Hematopoietic multipotent progenitor cell treated with erythropoietin and hydrocortisone succinate and interleukin-3 and kit ligand, for 17 days (in vitro differentiated cells): ENCODE data around the gene AKAP13.
A peak's percentile ranks its signal among the peaks of the same experiment; 100 is the strongest.
"Not testable (repeated sequence)": the region's sequence is repeated elsewhere in the genome, so short reads cannot be mapped to it uniquely, and the experiment has no call there.

ENCODE experiments used
- DNase-seq: peaks from one replicate; pipeline ENCODE4 v3.0.0-alpha.2; 2015; ENCODE audit warnings: low spot score

The AKAP13 gene, protein sequence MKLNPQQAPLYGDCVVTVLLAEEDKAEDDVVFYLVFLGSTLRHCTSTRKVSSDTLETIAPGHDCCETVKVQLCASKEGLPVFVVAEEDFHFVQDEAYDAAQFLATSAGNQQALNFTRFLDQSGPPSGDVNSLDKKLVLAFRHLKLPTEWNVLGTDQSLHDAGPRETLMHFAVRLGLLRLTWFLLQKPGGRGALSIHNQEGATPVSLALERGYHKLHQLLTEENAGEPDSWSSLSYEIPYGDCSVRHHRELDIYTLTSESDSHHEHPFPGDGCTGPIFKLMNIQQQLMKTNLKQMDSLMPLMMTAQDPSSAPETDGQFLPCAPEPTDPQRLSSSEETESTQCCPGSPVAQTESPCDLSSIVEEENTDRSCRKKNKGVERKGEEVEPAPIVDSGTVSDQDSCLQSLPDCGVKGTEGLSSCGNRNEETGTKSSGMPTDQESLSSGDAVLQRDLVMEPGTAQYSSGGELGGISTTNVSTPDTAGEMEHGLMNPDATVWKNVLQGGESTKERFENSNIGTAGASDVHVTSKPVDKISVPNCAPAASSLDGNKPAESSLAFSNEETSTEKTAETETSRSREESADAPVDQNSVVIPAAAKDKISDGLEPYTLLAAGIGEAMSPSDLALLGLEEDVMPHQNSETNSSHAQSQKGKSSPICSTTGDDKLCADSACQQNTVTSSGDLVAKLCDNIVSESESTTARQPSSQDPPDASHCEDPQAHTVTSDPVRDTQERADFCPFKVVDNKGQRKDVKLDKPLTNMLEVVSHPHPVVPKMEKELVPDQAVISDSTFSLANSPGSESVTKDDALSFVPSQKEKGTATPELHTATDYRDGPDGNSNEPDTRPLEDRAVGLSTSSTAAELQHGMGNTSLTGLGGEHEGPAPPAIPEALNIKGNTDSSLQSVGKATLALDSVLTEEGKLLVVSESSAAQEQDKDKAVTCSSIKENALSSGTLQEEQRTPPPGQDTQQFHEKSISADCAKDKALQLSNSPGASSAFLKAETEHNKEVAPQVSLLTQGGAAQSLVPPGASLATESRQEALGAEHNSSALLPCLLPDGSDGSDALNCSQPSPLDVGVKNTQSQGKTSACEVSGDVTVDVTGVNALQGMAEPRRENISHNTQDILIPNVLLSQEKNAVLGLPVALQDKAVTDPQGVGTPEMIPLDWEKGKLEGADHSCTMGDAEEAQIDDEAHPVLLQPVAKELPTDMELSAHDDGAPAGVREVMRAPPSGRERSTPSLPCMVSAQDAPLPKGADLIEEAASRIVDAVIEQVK (N-terminal part only)

DNA sequence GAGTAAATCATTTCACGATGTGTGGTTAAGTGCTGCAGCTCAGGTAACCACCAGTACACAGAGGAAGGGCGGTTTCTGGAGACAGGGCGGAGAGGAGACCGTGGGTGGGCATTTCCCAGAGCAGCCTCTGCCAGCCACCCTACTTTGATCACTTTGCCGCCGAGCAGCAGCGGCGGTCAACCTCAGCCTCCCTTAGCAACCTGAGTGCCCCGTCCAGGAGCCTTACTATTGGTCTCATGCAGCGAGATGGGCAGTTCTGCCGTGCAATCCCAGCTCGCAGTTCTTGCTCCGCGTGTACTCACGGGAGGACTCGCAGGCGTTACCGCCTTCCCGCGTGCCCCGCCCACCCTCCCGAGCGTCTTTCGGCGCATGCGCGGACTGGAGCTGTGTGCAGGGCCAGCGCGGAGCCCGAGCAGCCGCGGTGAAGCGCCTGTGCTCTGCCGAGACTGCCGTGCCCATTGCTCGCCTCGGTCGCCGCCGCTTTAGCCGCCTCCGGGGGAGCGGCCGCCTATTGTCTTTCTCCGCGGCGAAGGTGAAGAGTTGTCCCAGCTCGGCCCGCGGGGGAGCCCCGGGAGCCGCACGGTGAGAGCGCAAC lies at the start of gene AKAP13:
Gene AKAP13 (plus strand): TSS at position 387 of the 595 bp plus-strand sequence. CDS start 105,118 bp downstream, outside the sequence.
- peak; percentile 92 for DNase-seq

GRCh38 chr15:85330901-85331588 lies 49.4 kb upstream of the AKAP13 start:
- DNase-seq: no peak

GRCh38 chr15:85331655-85332285 lies 48.6 kb upstream of the AKAP13 start:
- DNase-seq: no peak

DNA sequence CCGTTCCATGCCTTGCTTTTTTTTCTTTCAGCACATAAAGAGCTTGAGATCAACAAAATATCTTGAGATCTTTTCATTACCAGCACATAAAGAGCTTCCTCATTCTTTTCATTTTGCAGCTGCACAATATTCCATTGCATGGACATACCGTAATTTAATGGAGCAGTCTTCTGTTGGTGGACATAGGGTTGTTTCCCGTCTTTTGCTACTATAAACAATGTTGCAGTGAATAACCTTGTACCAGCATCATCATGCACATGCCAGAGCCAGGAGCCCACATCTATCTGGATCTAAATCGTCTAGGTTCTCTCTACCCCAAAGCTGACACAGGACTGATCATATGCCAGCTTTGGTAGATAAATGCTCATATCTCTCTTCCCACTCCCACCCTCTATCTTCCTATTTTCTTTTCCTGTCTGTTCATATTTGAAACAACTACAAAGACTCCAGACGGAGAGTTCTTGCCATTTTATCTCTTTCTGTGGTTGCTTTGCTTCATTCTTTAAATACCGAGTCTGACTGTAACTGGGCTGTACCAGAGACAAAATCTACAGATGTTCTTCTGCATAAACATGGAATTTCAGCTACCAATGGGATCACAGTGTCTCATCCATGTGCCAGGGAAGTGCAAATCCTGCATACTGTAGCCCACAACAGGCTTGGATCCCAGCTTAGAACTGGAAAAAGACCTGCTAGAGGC lies 47.1 kb upstream of the AKAP13 start:
- DNase-seq: no peak

GRCh38 chr15:85334241-85334640 lies 46.2 kb upstream of the AKAP13 start:
- DNase-seq: no peak

DNA sequence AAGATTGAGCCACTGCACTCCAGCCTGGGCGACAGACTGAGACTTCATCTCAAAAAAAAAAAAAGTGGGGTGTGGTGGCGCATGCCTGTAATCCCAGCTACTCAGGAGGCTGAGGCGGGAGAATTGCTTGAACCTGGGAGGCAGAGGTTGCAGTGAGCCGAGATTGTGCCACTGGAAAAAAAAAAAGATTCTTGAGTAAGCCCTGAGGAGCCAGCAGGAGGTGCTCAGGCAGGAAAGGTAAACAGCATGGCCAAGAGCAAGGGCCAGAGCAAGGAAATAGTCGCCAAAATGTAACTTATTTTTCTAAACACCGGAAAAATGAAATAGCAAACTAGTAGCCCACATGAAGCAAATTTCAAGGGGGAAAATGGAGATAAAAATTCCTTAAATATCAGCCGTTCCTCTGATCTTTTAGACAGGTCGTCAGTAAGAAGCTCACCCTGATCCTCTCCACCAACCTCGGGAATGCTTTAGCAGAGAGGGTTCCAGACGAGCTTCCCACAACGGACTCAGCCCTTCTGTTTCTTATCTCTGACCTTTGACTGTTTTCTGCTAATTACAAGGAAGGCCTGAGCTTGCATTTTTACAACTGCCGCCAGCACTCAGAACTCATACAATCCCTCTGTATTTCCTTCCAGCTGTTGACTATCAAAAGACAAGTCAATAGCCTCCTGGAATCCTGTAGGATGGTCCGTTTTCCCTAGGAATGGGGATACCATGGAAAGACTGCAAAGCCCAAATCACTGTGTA lies 45.0 kb upstream of the AKAP13 start:
- no peak for DNase-seq

- no peak for DNase-seq
Measured at GRCh38 chr15:85336880-85337279, 43.5 kb upstream of the AKAP13 start.

GRCh38 chr15:85337425-85338074 lies 42.9 kb upstream of the AKAP13 start:
- DNase-seq: no peak

DNA sequence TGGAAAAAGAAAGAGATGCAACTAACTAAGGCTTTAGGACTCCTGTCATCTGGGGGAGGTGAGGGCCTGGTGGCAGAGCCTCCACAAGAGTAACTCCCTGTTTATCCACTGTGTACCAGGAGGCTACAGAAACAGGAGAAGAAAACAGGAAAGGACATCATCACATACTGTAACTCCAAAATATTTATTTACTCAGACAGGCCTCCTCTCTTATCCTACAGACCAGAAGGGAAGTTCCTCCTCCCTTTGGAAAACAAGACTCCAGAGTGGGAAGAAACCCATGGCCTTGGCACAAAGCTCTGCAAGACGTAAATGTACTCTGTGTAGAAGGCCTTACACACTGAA lies 40.1 kb upstream of the AKAP13 start:
- DNase-seq: no peak

DNA sequence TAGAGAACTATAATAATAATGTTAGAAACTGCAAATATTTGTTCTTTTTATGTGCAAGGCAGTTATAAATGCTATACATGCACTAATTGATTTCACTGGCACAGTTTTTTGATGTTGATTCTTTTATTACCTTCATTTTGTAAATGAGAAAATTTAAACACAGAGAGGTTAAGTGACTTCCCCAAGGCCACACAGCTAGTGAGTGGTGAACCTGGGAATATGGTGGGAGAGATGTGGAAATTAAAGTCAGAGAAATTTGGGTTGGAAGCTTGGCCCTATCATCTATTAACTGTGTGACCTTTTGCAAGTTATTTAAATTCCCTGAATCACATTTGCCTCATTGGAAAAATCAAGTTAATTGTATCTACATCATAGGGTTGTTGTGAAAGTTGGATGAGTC lies 39.6 kb upstream of the AKAP13 start:
- DNase-seq: no peak

DNA sequence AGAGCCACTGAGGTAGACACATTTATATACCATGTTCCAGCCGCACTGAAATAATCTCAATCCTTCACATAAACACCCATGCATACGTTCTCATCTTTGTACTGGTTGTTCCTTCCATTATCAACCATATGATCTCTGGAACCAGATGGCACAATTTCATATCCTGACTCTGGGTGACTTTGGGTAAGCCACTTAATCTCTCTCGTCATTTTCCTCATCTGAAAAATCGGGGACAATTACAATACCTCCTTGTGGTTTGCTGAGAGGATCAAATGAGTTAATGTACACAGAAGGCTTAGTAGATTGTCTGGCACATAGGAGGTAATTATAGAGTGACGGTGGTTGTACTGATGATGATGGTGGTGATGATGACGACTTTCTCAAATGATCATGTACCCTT lies 38.2 kb upstream of the AKAP13 start:
- not testable (repeated sequence) for DNase-seq

DNA sequence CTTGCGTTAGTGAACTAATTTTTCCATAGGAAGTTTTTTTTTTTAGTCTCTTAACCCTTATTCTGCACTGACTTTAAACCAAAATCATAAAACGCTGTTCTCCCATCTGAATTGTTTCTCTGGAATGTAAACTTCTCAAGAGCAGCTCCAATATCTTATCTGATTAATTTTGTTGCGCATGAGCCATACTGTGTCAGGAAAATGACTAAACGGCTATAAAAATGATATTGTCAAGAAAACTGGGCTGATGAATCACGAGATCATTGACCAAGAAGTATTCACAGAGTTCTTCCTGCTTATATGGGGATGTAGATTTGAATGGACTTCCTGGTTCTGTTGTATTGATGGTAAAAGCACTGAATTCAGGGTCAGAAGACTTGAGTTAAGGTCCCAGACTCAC lies 37.0 kb upstream of the AKAP13 start:
- DNase-seq: not testable (repeated sequence)

- DNase-seq: not testable (repeated sequence)
Measured at GRCh38 chr15:85344241-85344640, 36.2 kb upstream of the AKAP13 start.

DNA sequence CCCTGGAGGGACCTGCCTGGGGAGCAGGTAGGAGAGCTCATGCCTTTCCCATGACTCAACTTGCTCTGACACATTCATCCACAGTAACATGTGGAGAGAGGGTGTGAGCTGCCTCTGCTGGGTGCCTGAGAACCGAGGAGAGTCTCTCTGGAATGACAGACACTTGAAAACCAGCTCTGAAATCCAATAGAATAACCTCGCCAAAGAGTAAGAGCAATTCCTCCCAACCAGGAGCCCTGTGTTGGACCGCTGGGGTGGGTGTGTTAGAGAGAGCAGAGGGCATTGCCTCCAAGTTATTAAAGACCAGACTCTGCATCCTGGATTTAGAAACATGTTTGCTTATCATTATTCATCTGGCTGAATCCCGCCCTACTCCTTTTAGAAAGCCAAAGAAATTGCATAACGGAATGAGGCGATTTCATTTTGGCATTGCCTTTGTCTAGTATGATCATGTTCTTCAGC lies 35.7 kb upstream of the AKAP13 start:
- not testable (repeated sequence) for DNase-seq

- not testable (repeated sequence) for DNase-seq
Measured at GRCh38 chr15:85345196-85345918, 35.0 kb upstream of the AKAP13 start.

GRCh38 chr15:85346462-85347084 lies 33.8 kb upstream of the AKAP13 start:
- not testable (repeated sequence) for DNase-seq

- DNase-seq: not testable (repeated sequence)
Measured at GRCh38 chr15:85347264-85348047, 32.9 kb upstream of the AKAP13 start.
